ENCODE data around the gene KANSL2.

- TF ChIP-seq CTCF (IDR thresholded peaks at IDR 0.05), result no peak
- TF ChIP-seq POLR2A (IDR thresholded peaks at IDR 0.05), result no peak
These were observed 4.7 kb upstream of the KANSL2 start for GRCh38 chr12:48686615-48687334.
